Measurements from ENCODE around the gene TH. TPM values are rescaled to one million over a fixed set of nuclear protein-coding genes. Genes with fewer than 3 reads are reported as not detected.
"Not testable (repeated sequence)": the region's sequence is repeated elsewhere in the genome, so short reads cannot be mapped to it uniquely, and the experiment has no call there.

TH gene
- total RNA-seq, 1 donor from 2014 or later, result 0.30 TPM

DNA sequence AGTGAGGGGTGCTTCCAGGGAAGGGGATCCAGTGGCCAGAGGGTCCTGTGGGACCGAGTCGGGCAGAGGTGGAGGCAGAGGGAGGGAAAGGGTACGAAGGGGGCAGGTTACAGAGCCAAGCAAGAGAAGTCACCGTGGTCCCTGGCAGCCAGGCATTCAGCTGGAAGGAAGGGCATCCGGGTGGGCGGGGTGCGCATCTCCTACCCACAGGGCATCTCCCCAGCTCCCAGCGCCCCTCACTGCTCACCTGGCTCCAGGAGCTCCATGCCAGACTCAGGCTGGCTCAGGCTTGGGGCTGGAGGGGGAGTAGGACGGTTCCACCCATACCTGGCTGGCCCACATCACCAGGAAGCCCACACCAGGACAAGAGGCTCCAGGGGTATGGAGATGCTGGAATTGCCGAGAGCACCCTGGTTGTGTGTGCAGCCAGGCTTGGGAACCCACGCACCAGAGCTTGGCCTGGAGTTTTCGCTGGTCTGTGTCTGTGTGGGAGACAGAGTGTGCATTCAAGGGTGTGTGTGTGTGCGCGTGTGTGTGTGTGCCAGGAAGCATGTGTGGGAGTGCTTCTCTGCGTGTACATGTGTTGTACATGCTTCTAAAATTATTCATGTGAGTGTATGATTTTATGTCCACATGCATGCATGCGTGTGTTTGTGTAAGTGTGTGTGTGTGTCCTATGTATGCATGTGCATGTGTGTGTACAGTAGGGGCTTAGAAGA is 6.6 kb upstream of the TH start:
- not testable (repeated sequence) for DNase-seq

- DNase-seq, result no peak
Observed at GRCh38 chr11:2177076-2177475, 5.5 kb upstream of the TH start.

- no peak for DNase-seq
Observed at GRCh38 chr11:2176389-2176900, 4.8 kb upstream of the TH start.

GRCh38 chr11:2175659-2176058 is 4.0 kb upstream of the TH start:
- DNase-seq, result no peak

DNA sequence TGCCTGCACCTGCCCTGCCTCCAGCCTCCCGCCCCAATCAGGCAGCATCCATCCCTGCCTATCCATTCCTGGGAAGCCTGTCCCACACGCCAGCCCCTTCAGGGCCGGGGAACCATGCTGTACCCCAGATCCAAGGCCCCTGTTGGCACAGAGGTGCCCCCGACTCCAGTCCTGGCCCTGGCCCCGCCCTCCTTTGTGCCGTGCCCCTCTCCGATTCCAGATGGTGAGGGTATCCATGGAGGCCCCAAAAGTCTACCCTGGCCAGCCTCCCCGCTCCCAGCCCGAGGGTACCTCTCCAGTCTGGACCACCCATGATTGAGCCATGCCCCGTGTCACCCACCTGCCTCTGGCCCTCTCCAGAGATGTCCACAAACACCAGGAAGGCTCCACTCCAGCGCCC is 2.7 kb upstream of the TH start:
- no peak for DNase-seq

GRCh38 chr11:2173761-2174160 is 2.1 kb upstream of the TH start:
- no peak for DNase-seq

GRCh38 chr11:2173150-2173693 is 1.6 kb upstream of the TH start:
- no peak for DNase-seq

DNA sequence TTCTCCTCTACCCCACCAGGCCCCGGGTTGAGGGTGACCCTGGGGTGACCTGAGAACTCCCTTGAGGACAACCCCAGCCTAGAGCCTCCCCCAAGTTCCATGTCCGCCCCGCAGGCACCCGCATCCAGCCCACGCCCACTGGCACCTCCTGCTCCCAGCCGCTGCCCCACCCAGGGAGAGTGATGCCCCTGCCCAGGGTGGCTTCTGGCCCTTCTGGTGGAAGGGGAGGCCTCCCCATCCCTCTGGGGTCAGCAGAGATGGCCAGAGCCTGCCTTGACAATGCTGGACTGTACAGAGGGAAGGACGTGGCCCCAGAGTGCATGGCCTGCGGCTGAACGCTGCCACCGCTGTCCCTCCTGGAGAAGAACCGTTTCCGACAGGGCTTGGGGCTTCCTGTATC is 1.1 kb upstream of the TH start:
- DNase-seq, result no peak

- no peak for DNase-seq
Observed at GRCh38 chr11:2169626-2170570, 1.7 kb downstream of the TH start.

- DNase-seq, result no peak
Observed at GRCh38 chr11:2169005-2169378, 2.6 kb downstream of the TH start.

DNA sequence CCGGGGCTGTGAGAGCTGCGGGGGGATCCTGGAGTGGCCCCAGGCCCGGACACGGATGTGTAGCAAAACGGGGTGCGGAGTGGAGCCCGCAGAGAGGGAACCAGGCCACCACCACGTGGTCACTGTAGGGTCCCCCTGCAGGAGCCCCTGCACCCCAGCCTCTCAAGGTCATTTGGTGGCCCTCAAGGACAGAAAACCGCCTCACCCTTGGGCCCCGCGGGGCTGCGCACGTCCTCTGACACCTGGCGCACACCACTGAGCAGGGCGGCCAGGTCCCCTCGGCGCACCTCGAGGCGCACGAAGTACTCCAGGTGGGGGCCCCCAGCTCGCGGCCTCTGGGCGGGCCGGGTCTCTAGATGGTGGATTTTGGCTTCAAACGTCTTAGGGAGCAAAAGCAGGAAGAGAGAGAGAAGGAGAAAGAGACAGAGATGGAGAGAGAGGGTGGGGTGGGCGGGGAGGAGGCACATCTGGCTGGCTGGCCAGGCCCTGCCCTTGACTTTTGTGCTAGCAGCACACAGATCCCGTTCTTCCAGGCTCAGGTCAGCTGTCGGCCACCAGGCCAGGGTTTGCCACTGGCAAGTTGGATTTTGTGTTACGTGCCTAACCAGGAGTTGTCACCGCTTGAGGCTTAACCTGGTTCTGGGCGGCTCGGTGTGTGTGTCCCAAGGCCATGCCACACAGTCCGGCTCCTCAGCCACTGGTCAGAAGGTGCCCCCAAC is 3.2 kb downstream of the TH start:
- DNase-seq, result no peak

GRCh38 chr11:2167141-2168045 is 4.2 kb downstream of the TH start:
- no peak for DNase-seq

DNA sequence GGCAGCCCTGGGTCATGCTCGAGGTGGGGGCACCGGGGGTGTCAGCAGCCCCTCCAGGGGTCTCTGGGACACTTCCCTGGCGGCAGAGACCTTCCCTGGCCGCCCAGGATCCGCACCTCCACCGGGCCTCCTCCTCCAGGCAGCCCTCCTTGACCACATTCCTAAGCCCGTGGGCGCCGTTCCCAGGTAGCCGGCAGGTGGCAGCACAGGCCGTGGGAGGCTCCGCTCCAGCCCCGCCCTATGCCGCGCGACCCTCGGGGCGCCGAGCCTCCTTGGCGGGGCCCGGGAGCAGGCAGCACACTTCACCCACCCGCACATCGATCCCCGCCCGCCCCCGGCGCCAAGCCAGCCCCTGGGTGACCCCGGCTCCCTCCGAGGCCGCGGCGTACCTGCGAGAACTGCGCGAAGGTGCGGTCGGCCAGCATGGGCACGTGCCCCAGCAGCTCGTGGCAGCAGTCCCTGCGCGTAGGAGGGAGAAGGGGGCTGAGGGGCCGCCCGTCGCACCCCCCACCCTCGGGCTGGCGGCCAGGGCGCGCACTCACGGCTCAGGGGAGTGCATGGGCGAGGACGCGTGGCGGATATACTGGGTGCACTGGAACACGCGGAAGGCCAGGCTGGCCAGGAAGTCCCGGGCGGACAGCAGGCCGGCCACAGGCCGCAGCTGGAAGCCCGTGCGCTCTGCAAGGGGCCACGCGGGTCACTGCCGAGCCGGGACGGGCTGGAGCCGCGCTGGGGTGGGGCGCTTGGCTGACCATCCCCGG is 5.3 kb downstream of the TH start:
- no peak for DNase-seq

- DNase-seq, result no peak
Observed at GRCh38 chr11:2165571-2165970, 6.0 kb downstream of the TH start.

GRCh38 chr11:2164861-2165555 is 6.6 kb downstream of the TH start:
- DNase-seq, result no peak

DNA sequence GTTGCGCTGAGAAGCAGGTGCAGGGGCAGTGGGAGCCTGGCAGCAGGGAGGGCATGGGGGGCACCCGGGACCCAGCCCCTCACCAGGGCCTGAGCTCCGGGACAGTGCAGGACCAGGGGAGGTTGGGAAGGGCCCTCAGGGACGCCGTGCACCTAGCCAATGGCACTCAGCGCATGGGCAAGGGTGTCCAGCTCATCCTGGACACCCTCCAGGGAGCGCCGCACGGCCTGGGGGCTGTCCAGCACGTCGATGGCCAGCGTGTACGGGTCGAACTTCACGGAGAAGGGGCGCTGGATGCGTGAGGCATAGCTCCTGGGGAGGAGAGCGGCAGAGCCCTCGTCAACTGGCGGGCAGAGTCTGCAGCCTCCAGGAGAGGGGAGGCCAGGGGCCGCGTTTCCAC is 7.5 kb downstream of the TH start:
- DNase-seq, result no peak

DNA sequence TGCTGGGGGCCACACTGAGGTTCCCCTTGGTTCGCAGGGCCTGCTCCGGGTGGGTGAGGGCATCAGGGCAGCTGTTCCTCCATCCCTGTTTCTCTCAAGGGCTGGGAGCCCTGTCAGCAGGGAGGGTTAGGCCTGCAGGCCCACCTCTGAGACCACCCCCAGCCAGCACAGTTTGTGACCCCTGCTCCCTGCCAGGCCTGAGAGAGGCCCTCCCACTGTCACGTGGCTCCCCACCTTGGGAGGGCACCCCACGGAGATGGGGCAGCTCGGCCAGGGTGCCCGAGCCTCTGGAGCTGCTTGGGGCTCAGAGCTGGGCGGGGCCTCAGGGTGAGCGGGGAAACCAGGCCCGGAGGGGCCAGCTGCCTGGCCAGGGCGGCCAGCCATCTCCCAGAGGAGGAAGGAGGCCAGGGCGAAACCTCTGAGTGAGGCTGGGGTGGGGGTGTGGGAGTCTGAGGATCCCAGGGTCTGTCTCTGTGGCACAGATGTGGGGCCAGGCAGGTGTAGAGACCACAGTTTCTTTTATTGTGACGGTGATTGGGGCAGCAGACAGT is 8.1 kb downstream of the TH start:
- DNase-seq, result no peak

GRCh38 chr11:2160736-2161259 is 10.8 kb downstream of the TH start, which contains the start of gene INS:
Gene INS (minus strand): TSS chr11:2161209. CDS start chr11:2160971, 238 bp downstream.
- no peak for DNase-seq

Data from skin of body (tissue), 2 donors.